ENCODE measurements around the gene APOA1.
"Not testable (repeated sequence)": the region's sequence is repeated elsewhere in the genome, so short reads cannot be mapped to it uniquely, and the experiment has no call there.

Gene APOA1

DNA sequence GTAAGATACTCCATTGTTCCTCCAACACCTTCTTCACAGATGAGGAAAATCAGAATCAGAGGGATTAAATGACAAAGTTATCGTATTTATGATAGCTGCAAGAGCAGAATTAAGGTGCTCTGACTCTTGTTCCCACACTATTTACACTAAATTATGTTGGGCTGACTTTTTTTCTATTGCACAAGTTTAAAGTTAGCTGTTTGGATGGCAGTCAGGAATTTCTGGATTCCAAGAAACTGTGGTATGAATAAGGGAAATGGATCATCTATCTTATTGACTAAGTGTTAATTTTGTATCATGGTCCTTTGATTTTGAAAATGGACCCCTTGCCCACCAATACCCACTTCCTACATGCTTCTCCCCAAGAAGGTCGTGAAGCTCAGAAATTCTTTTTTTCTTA lies 19.9 kb upstream of the APOA1 start:
- no peak for DNase-seq

DNA sequence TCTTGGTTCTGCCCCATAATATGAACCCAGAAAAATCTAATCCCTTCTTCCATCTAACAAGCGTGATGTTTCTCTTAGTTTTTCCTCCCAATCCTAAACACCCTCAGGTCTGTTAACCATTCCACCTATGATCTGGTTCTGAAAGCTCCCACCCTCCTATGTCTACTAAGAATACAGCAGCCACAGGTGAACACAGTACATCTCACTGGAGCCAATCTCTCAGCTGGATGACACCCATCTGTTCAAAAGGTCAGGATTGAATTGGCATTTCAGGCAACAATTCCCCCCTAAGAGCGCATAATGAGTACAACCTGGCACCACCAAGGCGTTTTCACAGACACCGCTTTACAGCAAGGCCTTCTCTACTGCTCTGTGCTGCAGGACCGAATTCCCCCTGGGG lies 19.0 kb upstream of the APOA1 start:
- DNase-seq: no peak

DNA sequence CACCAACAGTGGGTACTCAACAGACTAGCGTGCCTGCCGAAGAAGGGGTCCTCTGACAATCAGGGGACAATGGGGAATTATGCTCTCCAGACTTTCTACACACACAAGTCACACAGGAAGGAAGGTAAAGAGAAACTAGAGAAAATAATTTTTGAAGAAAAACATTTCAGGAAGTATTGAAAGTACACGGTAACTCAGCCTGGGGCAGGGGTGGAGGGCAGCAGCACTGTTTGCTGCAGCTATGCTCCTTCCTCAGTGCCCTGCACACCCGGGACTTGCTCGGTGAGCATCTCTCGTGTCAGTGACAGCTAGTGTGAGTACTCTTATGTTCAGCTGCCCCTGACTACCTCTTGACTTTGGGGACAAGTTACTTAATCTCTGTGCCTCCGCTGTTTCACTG lies 18.0 kb upstream of the APOA1 start:
- DNase-seq: no peak

DNA sequence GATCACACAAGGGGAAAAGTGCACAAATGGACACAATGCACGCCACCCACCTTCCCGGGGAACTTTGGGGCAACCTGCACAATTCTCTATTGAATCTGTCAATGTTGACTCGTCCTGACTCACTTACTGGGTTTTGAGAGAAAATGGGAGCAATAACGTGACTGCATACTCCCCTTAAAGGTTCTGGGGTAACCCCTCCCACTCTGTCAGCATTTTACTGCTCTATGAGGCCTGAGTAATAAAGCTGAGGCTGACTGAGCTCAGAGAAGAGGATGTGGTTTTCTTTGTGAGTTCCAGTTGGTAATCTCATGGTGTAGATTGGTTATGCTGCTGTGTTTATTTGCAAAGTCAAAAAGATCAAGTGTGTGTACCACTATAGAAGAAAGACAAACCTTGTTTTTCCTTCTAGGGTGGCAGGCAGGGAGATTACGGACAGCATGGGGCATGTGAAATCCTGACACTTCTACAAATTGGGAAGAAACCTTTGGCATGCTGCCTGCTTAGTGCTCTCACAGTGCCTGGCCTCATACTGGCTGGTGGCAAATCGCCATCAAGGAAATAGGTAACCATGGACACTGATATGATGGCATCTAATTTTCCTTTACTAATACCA lies 16.1 kb upstream of the APOA1 start:
- DNase-seq: no peak

DNA sequence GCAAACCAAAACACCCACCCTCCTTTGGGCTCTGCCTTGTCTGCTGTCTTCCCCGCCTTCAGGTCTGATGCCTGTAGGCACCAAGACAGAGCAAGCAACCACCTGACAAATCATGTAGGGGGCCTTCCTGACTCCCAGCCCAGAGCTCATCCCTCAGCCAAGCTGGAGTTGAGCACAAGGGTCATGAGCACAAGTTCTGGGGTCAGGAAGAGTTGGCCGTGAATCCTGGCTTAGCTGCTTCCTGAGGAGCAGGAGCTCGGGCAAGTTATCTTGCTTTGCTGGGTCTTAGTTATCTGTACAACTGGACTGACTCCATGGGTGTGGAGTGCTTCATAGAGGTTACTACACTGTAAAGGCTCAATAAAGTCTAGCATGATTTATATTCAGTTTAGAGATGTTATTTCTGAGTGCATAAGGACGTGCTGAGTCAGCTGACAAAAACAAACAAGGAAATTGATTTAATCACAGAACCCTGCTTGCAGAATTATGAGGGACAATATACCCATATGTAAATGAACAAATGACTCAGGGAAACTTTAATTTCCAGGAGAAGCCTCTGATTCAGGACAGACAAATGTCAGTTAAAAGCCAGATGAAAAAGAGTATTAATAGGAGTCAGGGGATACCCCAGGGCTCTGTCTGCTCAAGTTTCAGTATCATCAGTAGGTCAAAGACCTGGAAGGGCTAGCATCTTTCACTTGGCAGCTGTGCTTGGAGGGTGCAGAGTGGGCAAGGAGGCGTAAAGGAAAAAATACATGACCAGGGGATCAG lies 15.0 kb upstream of the APOA1 start:
- DNase-seq: no peak

DNA sequence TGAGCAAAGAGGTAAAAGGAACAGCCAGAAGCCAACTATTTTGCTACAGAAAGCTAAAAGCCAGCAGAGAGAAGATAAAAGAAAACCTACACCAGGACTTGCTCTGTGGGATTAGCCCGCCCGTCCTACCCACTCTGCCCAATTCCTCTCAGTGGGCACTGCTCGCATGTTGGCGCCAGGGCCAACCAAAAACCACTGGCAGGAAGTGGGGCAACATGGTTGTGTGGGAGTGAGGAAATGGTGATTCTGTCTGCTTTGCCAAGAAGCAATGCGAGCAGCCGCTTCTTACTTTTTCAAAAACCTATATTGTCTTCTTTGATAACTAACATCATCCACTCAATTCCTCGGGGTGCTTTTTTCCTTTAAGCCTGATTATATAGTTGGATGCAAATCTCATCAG lies 14.2 kb upstream of the APOA1 start:
- no peak for DNase-seq

DNA sequence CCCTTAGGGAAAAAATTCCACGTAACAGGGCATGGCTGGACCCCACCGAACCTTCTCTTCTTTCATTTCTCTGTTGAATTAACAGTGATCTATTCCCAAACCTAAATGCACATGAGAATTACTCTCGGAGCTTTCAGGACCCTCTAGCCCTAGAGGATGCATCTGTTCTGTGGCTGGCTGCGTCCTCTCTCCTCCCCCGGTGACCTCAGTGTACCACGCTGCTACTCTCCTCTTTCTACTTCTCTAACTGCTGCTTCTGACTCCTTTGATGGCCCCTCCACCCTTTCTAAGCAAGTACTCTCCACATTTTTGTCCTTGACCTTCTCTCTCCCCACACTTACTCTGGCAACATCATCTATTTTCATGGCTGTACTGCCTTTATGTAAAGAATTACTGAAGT lies 12.1 kb upstream of the APOA1 start:
- no peak for DNase-seq

DNA sequence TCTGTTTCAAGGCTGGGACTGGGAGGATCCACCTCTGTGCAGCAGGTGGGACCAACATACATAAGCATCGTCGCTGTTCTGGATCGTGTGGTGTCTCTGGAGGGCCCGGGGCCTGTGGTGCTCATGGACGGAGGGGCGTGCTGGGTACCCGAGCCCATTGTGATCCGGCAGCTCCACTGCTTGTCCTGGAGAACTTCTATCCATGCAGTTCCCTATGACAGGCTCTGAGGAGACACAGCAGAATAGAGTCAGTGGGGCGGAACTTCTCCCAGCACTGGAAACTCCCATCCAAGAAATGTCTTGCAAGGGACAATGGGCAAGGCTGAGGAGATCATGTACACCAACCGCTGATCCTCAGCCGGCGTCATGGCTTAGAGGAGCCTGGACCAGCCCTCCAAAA lies 11.6 kb upstream of the APOA1 start:
- no peak for DNase-seq

DNA sequence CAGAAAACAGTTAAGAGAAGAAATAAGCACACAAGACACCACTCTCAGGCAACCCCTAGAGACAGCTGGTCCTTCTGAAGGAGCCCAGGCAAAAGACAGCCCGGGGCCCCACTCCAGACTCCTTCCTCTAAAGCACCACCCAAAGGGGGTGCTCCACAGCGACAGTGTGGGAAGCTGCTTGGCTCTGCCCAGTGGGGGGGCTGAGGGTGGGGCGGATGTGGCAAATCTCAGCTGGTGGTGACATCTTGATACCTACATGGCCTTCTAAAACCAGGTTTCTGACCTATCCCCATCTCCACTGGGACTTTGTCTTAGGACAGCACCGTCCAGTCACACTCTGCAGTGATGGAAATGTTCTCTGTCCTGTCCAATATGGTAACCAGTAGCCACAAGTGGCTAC lies 10.2 kb upstream of the APOA1 start:
- DNase-seq: no peak

DNA sequence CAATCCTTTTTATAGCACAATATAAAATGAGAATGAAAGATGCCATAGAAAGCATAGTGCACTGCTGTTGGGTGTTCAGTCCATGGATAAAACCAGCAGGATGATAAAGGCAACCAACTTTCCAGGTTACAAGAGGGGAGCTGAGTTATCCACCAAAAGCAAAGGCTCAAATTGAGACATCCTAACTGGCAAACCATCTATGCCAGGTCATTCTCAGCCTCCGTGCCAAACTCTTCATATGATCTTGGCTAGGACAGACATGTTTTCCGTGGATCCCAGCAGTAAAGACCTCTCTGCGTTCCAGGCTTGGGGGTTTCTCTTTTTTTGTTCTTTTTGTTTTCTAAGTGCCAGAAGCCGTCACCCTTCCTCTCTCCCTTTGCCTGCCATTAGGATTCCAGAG lies 7.3 kb upstream of the APOA1 start:
- no peak for DNase-seq

DNA sequence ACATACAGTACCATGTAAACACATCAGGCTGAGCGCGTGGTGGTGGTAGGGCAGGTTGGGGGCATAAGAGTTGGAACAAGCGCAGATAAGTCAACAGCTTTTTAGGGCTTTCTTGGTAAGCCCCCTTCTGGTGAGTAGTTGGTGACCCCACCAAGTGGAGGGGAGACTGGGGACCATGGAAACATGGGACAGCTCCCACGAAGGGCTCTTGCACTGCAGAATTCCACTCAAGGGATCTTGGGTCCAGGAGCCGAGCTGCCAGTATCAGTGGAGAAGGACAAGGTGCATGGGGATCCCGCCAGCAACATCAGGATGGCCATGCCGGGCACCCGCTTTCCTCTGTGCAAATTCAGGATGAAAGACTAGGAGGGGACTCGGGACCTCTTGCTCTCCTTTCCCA lies 6.2 kb upstream of the APOA1 start:
- DNase-seq: no peak

DNA sequence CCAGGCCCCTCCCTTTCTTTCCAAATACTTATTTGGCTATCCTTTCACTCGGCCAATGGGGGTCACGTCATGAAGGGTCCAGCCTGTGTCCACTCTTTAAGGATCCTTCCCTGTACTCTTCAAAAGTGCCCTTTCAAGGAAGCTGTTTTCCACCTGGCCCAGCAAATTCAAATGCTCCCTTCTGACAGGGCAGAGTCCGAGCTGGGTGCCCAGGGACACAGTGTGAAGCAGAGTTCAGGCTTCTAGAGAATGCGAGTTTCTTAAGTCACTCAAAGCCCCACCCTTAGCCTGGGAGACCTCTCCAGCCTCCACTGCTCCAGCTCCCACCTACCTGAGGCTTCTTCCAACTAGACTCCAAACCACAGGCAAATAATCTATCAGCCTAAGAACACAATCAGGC lies 5.5 kb upstream of the APOA1 start:
- DNase-seq: no peak

DNA sequence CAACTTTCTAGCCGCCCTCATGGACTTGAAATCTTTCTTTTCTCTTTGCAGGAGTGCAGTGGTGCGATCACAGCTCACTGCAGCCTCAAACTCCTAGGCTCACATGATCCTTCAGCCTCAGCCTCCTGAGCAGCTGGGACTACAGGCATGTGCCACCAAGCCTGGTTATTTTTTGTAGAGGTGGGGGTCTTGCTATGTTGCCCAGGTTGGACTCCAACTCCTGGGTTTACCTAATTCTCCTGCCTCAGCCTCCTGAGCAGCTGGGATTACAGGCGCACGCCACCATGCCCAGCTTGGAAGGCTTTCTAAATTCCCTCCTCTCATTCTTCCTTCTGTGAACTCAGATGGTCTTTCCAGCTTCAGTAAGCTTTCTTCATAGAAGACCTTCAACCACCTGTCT lies 4.7 kb upstream of the APOA1 start:
- DNase-seq: no peak

DNA sequence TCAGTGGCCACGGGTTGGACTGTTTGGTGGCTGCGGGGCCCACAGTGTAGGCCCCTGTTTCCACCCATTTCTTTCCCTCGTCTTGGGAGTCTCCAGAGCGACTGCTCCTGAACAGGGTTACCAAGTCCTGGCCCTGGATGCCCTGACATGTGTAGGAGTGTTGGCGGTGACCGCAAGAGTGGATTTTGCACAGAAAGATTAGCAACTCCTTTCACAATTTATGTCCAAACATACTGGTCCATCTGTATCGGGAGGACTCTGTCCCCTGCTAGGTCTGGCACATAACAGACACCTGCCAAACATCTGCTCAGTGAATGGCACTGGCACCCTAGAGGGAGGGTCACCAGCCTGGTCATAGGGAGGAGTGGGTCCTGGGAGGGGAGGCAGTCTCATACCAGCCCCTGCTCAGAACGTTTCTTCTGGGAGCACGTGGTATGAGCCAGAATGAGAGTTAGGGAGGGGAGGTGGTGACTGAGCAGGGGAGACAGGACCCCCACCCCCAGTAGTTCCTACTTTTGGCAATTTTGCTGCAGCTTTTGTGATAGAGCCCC lies 3.4 kb upstream of the APOA1 start:
- DNase-seq: no peak

DNA sequence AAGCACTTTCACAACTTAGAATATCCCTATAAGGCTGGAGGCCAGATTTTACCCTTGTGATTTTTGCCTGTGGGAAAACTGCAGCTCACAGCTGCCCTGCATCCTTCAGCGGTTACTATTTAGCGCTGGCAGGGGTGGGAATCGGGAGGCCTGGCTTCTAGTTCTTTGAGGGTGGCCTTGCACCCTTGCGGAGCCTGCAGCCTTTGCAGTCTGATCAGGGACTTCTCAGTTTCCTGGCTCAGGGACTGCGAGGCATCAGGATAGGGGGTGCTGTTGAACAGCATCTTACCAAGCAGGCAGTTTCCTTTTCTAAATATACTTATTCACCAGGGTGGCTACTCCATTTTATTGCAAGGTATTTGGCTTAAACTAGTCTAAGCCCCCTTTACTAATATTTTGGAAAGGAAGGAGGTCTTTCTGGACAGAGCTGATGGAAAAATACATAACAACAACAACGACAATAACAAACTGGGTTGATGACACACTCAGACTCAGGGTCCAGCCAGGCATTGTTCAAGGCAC lies 2.9 kb upstream of the APOA1 start:
- peak; percentile 29 for DNase-seq

DNA sequence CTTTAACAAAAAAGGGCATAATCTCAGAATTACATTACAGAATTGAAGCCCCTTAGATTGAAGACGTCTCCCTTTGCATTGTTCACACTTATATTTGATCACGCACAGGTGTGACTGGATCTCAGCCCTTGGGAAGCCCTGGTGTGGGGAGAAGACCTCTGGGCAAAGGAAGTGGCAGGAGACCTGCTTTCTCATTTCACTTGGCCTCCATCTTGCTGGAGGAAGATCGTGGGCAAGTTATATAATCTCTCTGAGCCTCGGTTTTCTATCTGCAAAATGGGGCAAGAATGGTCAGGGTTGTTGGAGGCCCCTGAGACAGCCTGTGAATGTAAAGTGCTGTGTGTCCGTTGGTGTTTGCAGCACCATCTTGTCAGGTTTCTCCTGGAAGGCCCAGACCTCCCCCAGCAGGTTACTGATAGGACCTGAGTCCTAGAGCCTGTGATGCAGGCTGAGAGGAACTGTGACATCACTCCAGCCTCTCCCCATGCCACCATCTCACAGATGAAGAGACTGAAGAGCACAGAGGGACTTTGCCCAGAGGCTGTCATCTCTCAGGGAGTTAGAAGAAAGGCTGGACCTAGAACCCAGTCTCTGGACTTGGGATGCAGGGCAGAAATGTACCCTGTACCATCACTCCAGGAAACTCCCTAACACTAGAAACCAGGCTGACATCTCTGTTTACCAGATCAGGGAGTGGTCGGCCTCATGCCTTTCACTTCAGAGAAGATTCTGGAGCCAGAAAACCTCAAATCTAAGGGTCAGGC lies 1.1 kb upstream of the APOA1 start:
- no peak for DNase-seq

DNA sequence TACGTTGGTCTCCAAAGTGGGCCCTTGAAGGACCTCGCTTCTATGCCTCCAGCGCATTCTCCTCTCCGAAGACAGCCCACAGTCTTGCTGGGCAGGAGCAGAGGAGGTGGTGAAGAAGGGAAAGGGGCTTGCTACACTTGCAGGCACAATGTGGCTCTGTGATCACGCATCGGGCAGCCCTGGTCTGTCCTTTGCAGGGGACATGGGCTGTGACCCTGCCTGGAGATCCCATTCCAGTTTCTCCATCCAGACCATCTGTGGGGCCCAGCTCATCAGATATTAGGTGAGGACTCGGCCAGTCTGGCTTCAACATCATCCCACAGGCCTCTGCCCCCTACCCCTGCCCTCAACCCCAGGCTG lies 810 bp downstream of the APOA1 start:
- DNase-seq: no peak

DNA sequence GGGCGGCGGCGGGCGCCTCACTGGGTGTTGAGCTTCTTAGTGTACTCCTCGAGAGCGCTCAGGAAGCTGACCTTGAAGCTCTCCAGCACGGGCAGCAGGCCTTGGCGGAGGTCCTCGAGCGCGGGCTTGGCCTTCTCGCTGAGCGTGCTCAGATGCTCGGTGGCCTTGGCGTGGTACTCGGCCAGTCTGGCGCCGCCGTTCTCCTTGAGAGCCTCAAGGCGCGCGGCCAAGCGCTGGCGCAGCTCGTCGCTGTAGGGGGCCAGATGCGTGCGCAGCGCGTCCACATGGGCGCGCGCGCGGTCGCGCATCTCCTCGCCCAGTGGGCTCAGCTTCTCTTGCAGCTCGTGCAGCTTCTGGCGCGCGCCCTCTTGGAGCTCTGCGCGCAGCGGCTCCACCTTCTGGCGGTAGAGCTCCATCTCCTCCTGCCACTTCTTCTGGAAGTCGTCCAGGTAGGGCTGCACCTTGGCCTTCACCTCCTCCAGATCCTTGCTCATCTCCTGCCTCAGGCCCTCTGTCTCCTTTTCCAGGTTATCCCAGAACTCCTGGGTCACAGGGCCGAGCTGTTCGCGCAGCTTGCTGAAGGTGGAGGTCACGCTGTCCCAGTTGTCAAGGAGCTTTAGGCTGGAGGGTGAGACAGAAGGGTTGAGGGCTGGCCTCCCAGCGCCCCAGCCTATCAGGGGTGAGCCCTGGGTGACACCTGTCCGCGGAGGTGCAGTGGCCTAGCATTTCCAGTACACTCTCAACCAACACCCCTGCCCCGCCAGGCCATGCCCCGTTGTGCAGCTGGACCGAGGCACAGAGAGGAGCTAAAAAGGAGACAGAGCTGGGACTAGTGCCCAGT lies 1.4 kb downstream of the APOA1 start:
- DNase-seq: peak; percentile 89

DNA sequence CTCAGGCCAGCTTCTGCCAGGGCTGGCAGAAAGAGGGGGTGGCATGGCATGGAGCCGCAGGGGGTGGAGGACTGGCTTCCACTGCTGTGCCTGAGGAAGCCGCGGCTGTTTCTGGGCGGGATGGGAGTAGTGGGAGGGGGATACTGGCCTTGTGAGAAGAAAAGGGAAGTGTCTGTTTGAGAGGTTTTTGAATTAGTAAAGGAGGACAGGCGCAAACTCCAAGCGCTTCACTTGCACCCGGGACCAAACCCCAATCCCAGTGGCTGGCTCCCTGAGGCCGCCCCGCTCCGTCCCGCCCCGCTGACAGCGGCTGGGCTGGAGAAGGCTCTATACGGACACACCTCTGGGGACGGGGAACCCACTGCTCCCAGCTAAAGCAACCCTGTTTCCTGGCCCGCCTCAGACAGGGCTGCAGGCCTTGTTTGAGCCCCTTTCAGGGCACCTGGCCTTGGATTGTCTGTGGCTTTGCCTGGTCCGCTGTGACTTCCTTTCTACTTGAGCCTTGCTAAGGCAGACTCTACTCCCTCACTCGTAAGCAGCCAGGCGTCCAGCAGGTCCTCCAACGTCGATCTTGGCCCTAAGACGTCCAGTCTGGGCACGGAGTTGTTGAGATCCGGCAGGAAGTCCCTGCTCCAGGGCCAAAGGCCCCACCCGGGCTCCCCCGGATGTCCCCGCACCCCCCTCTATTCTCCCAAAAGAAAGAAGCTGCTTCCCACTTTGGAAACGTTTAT lies 2.2 kb downstream of the APOA1 start:
- peak; percentile 57 for DNase-seq

DNA sequence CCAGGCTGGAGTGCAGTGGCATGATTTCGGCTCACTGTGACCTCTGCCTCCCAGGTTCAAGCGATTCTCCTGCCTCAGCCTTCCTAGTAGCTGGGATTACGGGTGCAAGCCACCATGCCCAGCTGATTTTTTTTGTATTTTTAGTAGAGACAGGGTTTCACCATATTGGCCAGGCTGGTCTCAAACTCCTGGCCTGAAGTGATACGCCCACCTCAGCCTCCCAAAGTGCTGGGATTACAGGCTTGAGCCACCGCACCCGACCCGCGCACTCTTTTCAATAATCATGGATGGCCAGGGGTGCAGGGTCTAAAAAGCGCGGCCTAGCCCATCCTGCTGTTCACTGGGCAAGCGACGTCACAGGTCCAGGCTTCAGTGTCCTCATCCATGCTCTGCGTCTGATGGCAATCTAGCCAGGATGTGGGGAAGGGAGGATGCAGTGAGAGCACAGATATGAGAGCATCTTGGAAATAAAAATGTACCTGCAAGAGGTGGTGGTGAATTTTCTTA lies 2.8 kb downstream of the APOA1 start:
- DNase-seq: not testable (repeated sequence)

DNA sequence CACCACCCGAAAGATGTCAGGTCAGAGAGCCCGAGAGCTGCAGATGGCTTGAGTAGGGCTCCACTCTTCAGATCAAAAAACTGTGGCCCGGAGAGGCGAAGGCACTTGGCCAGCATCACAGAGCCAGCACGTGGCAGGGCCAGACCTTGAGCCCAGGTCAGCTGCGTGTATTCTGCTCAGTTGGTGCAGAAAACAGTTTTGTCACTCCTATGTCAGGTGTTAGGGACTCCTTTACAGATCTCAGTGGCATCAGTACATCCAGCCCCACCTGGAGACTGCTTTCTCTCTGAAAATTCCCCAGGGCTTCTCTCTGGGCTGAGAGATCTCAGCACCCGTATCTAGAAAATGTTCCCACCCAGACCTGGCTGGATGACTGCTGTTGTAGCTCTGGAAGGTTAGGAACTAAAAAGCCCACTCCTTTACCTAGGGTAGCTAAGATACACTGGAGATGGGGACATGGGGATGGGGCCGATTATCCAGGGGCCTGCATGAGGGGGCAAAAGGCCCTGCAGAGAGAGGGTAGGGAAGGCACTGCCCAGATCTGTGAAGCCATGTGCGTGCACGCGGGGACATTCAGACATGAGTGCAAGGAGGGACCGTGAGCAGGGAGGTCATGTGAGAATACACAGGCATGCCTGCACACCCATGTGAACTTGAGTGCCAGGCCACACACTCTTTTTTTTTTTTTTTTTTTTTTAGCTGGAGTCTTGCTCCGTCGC lies 3.4 kb downstream of the APOA1 start:
- DNase-seq: no peak

Measured in midbrain (tissue), 1 donor.